ENCODE results near the gene CERS6. TPM values are rescaled to one million over a fixed set of nuclear protein-coding genes. Genes with fewer than 3 reads are reported as not detected.

Gene CERS6
- total and polyA plus RNA-seq, 2 experiments from 2014 or later = 7.4 to 35.0 TPM

- no peak for TF ChIP-seq ZNF462 (CRISPR knock-in tag; IDR thresholded peaks at IDR 0.05)
Observed at GRCh38 chr2:168744844-168745243, 288.8 kb downstream of the CERS6 start (continued).

- H3K79me2 ChIP-seq (replicated peaks; ENCODE audit: insufficient read depth) = no peaks in the 10 kb centered on the region
- Mint-ChIP-seq H3K27me3 (ENCODE audit: insufficient read depth, low read depth, poor library complexity) (peaks cover 4% of the 10 kb centered on the region), H3K9me3 (no peaks in the 10 kb centered on the region), H3K4me1 (peaks cover 34% of the 10 kb centered on the region), H3K36me3 (ENCODE audit: low read depth) (no peaks in the 10 kb centered on the region), H3K27ac (peak overlapping the region; percentile 51; the same call in 1 of the 2 replicates), H3K4me3 (no peak overlapping the region)
- no peaks in the 10 kb centered on the region for H3K9me2 ChIP-seq (ENCODE audit: insufficient read depth)
- H2AFZ ChIP-seq = no peak overlapping the region
- DNase-seq (ENCODE audit: low spot score) (no peak), ATAC-seq (no peak)
- peaks cover 13% of the 10 kb centered on the region for H3K4me1 ChIP-seq (ENCODE audit: insufficient read depth)
- H4K20me1 ChIP-seq (replicated peaks; ENCODE audit: insufficient read depth) = no peaks in the 10 kb centered on the region
- H3K27ac ChIP-seq (ENCODE audit: low read depth) = no peak overlapping the region
- H3K4me2 ChIP-seq = no peak overlapping the region
- H3F3A ChIP-seq (replicated peaks; ENCODE audit: low read depth) = no peaks in the 10 kb centered on the region
- no peaks in the 10 kb centered on the region for H3K36me3 ChIP-seq (ENCODE audit: insufficient read depth)
- TF ChIP-seq CREB1 (CRISPR knock-in tag; IDR thresholded peaks at IDR 0.05; ENCODE audit: low read depth) (no peak), STAT1 (IDR thresholded peaks at IDR 0.05; ENCODE audit: unreplicated experiment) (no peak), ZNF462 (CRISPR knock-in tag; IDR thresholded peaks at IDR 0.05) (no peak)
- no peaks in the 10 kb centered on the region for H3K27me3 ChIP-seq (ENCODE audit: insufficient read depth)
- no peak overlapping the region for H3K4me3 ChIP-seq
Observed at GRCh38 chr2:168748461-168748860, 292.4 kb downstream of the CERS6 start.
